ENCODE measurements around the gene ARSI.

ARSI gene

GRCh38 chr5:150285114-150285513, 17.6 kb downstream of the ARSI start:
- Histone ChIP-seq H3K36me3 (ENCODE audit: insufficient read depth, low read depth, low read length) (no peaks in the 10 kb centered on the region), H3K27me3 (ENCODE audit: insufficient read depth, low read length) (peaks cover 5% of the 10 kb centered on the region; the same call in 1 of the 2 replicates), H3K4me3 (ENCODE audit: low read length) (no peak overlapping the region), H3K4me1 (ENCODE audit: insufficient read depth, low read length) (no peaks in the 10 kb centered on the region), H3K9ac (ENCODE audit: low read depth, low read length) (no peak overlapping the region), H3K9me3 (ENCODE audit: insufficient read depth, low read depth, low read length) (no peaks in the 10 kb centered on the region), H3K27ac (ENCODE audit: low read length) (no peak overlapping the region)

- Histone ChIP-seq H3K4me1 (ENCODE audit: insufficient read depth, low read length) (no peaks in the 10 kb centered on the region), H3K27me3 (ENCODE audit: insufficient read depth, low read length) (peaks cover 5% of the 10 kb centered on the region; the same call in 1 of the 2 replicates), H3K27ac (ENCODE audit: low read length) (no peak overlapping the region), H3K9ac (ENCODE audit: low read depth, low read length) (no peak overlapping the region), H3K9me3 (ENCODE audit: insufficient read depth, low read depth, low read length) (no peaks in the 10 kb centered on the region), H3K36me3 (ENCODE audit: insufficient read depth, low read depth, low read length) (no peaks in the 10 kb centered on the region), H3K4me3 (ENCODE audit: low read length) (no peak overlapping the region)
Measured at GRCh38 chr5:150284311-150284710, 18.4 kb downstream of the ARSI start.

GRCh38 chr5:150283904-150284303, 18.8 kb downstream of the ARSI start:
- no peak overlapping the region for H3K27ac ChIP-seq (ENCODE audit: low read length)
- H3K4me1 ChIP-seq (ENCODE audit: insufficient read depth, low read length) = no peaks in the 10 kb centered on the region
- no peaks in the 10 kb centered on the region for H3K36me3 ChIP-seq (ENCODE audit: insufficient read depth, low read depth, low read length)
- peaks cover 2% of the 10 kb centered on the region; the same call in 1 of the 2 replicates for H3K27me3 ChIP-seq (ENCODE audit: insufficient read depth, low read length)
- no peak overlapping the region for H3K4me3 ChIP-seq (ENCODE audit: low read length)
- no peak overlapping the region for H3K9ac ChIP-seq (ENCODE audit: low read depth, low read length)
- no peaks in the 10 kb centered on the region for H3K9me3 ChIP-seq (ENCODE audit: insufficient read depth, low read depth, low read length)

GRCh38 chr5:150281987-150282386, 20.7 kb downstream of the ARSI start:
- Histone ChIP-seq H3K4me1 (ENCODE audit: insufficient read depth, low read length) (no peaks in the 10 kb centered on the region), H3K4me3 (ENCODE audit: low read length) (no peak overlapping the region), H3K9ac (ENCODE audit: low read depth, low read length) (no peak overlapping the region), H3K27ac (ENCODE audit: low read length) (no peak overlapping the region), H3K27me3 (ENCODE audit: insufficient read depth, low read length) (no peaks in the 10 kb centered on the region), H3K36me3 (ENCODE audit: insufficient read depth, low read depth, low read length) (no peaks in the 10 kb centered on the region), H3K9me3 (ENCODE audit: insufficient read depth, low read depth, low read length) (no peaks in the 10 kb centered on the region)

- Histone ChIP-seq H3K36me3 (ENCODE audit: insufficient read depth, low read depth, low read length) (no peaks in the 10 kb centered on the region), H3K9ac (ENCODE audit: low read depth, low read length) (no peak overlapping the region), H3K9me3 (ENCODE audit: insufficient read depth, low read depth, low read length) (no peaks in the 10 kb centered on the region), H3K27ac (ENCODE audit: low read length) (no peak overlapping the region), H3K4me3 (ENCODE audit: low read length) (no peak overlapping the region), H3K4me1 (ENCODE audit: insufficient read depth, low read length) (no peaks in the 10 kb centered on the region), H3K27me3 (ENCODE audit: insufficient read depth, low read length) (no peaks in the 10 kb centered on the region)
Measured at GRCh38 chr5:150279330-150280020, 23.2 kb downstream of the ARSI start.

- Histone ChIP-seq H3K27me3 (ENCODE audit: insufficient read depth, low read length) (no peaks in the 10 kb centered on the region), H3K27ac (ENCODE audit: low read length) (no peak overlapping the region), H3K9ac (ENCODE audit: low read depth, low read length) (no peak overlapping the region)
Measured at GRCh38 chr5:150278916-150279315, 23.8 kb downstream of the ARSI start.

GRCh38 chr5:150278046-150278730, 24.5 kb downstream of the ARSI start:
- Histone ChIP-seq H3K27me3 (ENCODE audit: insufficient read depth, low read length) (no peaks in the 10 kb centered on the region), H3K4me3 (ENCODE audit: low read length) (no peak overlapping the region), H3K36me3 (ENCODE audit: insufficient read depth, low read depth, low read length) (no peaks in the 10 kb centered on the region), H3K9me3 (ENCODE audit: insufficient read depth, low read depth, low read length) (no peaks in the 10 kb centered on the region), H3K27ac (ENCODE audit: low read length) (no peak overlapping the region), H3K9ac (ENCODE audit: low read depth, low read length) (no peak overlapping the region), H3K4me1 (ENCODE audit: insufficient read depth, low read length) (no peaks in the 10 kb centered on the region)

More at GRCh38 chr5:150278916-150279315, 23.8 kb downstream of the ARSI start:
- Histone ChIP-seq H3K36me3 (ENCODE audit: insufficient read depth, low read depth, low read length) (no peaks in the 10 kb centered on the region), H3K9me3 (ENCODE audit: insufficient read depth, low read depth, low read length) (no peaks in the 10 kb centered on the region), H3K4me3 (ENCODE audit: low read length) (no peak overlapping the region), H3K4me1 (ENCODE audit: insufficient read depth, low read length) (no peaks in the 10 kb centered on the region)

- H3K27ac ChIP-seq (ENCODE audit: low read length) = no peak overlapping the region
- H3K27me3 ChIP-seq (ENCODE audit: insufficient read depth, low read length) = no peaks in the 10 kb centered on the region
- no peaks in the 10 kb centered on the region for H3K9me3 ChIP-seq (ENCODE audit: insufficient read depth, low read depth, low read length)
- H3K4me1 ChIP-seq (ENCODE audit: insufficient read depth, low read length) = no peaks in the 10 kb centered on the region
- H3K4me3 ChIP-seq (ENCODE audit: low read length) = no peak overlapping the region
- H3K9ac ChIP-seq (ENCODE audit: low read depth, low read length) = no peak overlapping the region
- no peaks in the 10 kb centered on the region for H3K36me3 ChIP-seq (ENCODE audit: insufficient read depth, low read depth, low read length)
Measured at GRCh38 chr5:150277043-150277442, 25.7 kb downstream of the ARSI start.

GRCh38 chr5:150274811-150275210, 27.9 kb downstream of the ARSI start:
- no peak overlapping the region for H3K9ac ChIP-seq (ENCODE audit: low read depth, low read length)
- H3K4me1 ChIP-seq (ENCODE audit: insufficient read depth, low read length) = peaks cover 9% of the 10 kb centered on the region; the same call in 1 of the 2 replicates
- no peak overlapping the region for H3K4me3 ChIP-seq (ENCODE audit: low read length)
- no peaks in the 10 kb centered on the region for H3K27me3 ChIP-seq (ENCODE audit: insufficient read depth, low read length)
- H3K27ac ChIP-seq (ENCODE audit: low read length) = no peak overlapping the region
- H3K36me3 ChIP-seq (ENCODE audit: insufficient read depth, low read depth, low read length) = no peaks in the 10 kb centered on the region
- H3K9me3 ChIP-seq (ENCODE audit: insufficient read depth, low read depth, low read length) = no peaks in the 10 kb centered on the region

- Histone ChIP-seq H3K4me3 (ENCODE audit: low read length) (no peak overlapping the region), H3K27ac (ENCODE audit: low read length) (no peak overlapping the region), H3K9me3 (ENCODE audit: insufficient read depth, low read depth, low read length) (no peaks in the 10 kb centered on the region), H3K9ac (ENCODE audit: low read depth, low read length) (no peak overlapping the region), H3K36me3 (ENCODE audit: insufficient read depth, low read depth, low read length) (no peaks in the 10 kb centered on the region), H3K27me3 (ENCODE audit: insufficient read depth, low read length) (no peaks in the 10 kb centered on the region), H3K4me1 (ENCODE audit: insufficient read depth, low read length) (peaks cover 9% of the 10 kb centered on the region; the same call in 1 of the 2 replicates)
Measured at GRCh38 chr5:150272531-150272930, 30.2 kb downstream of the ARSI start.

GRCh38 chr5:150271923-150272322, 30.8 kb downstream of the ARSI start:
- Histone ChIP-seq H3K36me3 (ENCODE audit: insufficient read depth, low read depth, low read length) (no peaks in the 10 kb centered on the region), H3K27me3 (ENCODE audit: insufficient read depth, low read length) (no peaks in the 10 kb centered on the region), H3K9me3 (ENCODE audit: insufficient read depth, low read depth, low read length) (no peaks in the 10 kb centered on the region), H3K4me1 (ENCODE audit: insufficient read depth, low read length) (peaks cover 9% of the 10 kb centered on the region; the same call in 1 of the 2 replicates), H3K9ac (ENCODE audit: low read depth, low read length) (no peak overlapping the region), H3K4me3 (ENCODE audit: low read length) (no peak overlapping the region), H3K27ac (ENCODE audit: low read length) (no peak overlapping the region)

GRCh38 chr5:150271296-150271692, 31.4 kb downstream of the ARSI start:
- Histone ChIP-seq H3K27me3 (ENCODE audit: insufficient read depth, low read length) (no peaks in the 10 kb centered on the region), H3K9ac (ENCODE audit: low read depth, low read length) (no peak overlapping the region), H3K9me3 (ENCODE audit: insufficient read depth, low read depth, low read length) (no peaks in the 10 kb centered on the region), H3K27ac (ENCODE audit: low read length) (no peak overlapping the region), H3K4me1 (ENCODE audit: insufficient read depth, low read length) (peaks cover 9% of the 10 kb centered on the region; the same call in 1 of the 2 replicates), H3K36me3 (ENCODE audit: insufficient read depth, low read depth, low read length) (no peaks in the 10 kb centered on the region), H3K4me3 (ENCODE audit: low read length) (no peak overlapping the region)
